Memory B cell (primary cell): Measurements from ENCODE around the gene CTNND2.

ENCODE experiments used
- ATAC-seq: fragments of 150-1000 bp; cut with Tn5 transposase; 2 replicates; pipeline ENCODE4 v1.10.0; 2021; ENCODE audit warnings: low read depth, mild to moderate bottlenecking, moderate library complexity
- DNase-seq, 2 donors: peaks; one replicate each; pipeline ENCODE4 v3.0.0; 2022; ENCODE audit warnings: low spot score in 2 of 2
- H3K27ac Mint-ChIP-seq: one replicate; pipeline ENCODE4 v1.8.0; 2022; ENCODE audit warnings: mild to moderate bottlenecking, moderate library complexity, mixed read lengths
- H3K27me3 Mint-ChIP-seq: one replicate; pipeline ENCODE4 v1.8.0; 2022; ENCODE audit warnings: mixed read lengths
- H3K36me3 Mint-ChIP-seq: one replicate; pipeline ENCODE4 v1.8.0; 2022; ENCODE audit warnings: mild to moderate bottlenecking, mixed read lengths
- H3K4me1 Mint-ChIP-seq: one replicate; pipeline ENCODE4 v1.8.0; 2022; ENCODE audit warnings: mixed read lengths
- H3K4me3 Mint-ChIP-seq: one replicate; pipeline ENCODE4 v1.8.0; 2022; ENCODE audit warnings: mild to moderate bottlenecking, moderate library complexity, mixed read lengths
- H3K9me3 Mint-ChIP-seq: one replicate; pipeline ENCODE4 v1.8.0; 2022; ENCODE audit warnings: mixed read lengths

Gene CTNND2

GRCh38 chr5:11904265-11904906, at the start of gene CTNND2:
Gene CTNND2 (minus strand): TSS chr5:11904446. CDS start chr5:11903853, 593 bp downstream.
- Mint-ChIP-seq H3K4me1 (peaks cover 5% of the 10 kb centered on the region), H3K27me3 (peaks cover 18% of the 10 kb centered on the region), H3K9me3 (no peaks in the 10 kb centered on the region), H3K36me3 (no peaks in the 10 kb centered on the region), H3K4me3 (peak within 1 kb of the TSS; percentile 44), H3K27ac (peak within 1 kb of the TSS; percentile 24)
- DNase-seq = no peak
- ATAC-seq = no peak

- peaks cover 3% of the 10 kb centered on the region for H3K9me3 Mint-ChIP-seq
Observed at GRCh38 chr5:11946317-11946716, 42.1 kb upstream of the CTNND2 start.

GRCh38 chr5:11941566-11941965, 37.3 kb upstream of the CTNND2 start:
- H3K27me3 Mint-ChIP-seq = no peaks in the 10 kb centered on the region
- H3K4me3 Mint-ChIP-seq = no peak overlapping the region
- H3K27ac Mint-ChIP-seq = no peak overlapping the region
- H3K9me3 Mint-ChIP-seq = peaks cover 1% of the 10 kb centered on the region
- no peaks in the 10 kb centered on the region for H3K4me1 Mint-ChIP-seq
- H3K36me3 Mint-ChIP-seq = no peaks in the 10 kb centered on the region
- DNase-seq (no peak), ATAC-seq (no peak)

More at GRCh38 chr5:11946317-11946716, 42.1 kb upstream of the CTNND2 start:
- no peaks in the 10 kb centered on the region for H3K36me3 Mint-ChIP-seq
- no peaks in the 10 kb centered on the region for H3K27me3 Mint-ChIP-seq
- H3K27ac Mint-ChIP-seq = no peak overlapping the region
- H3K4me1 Mint-ChIP-seq = no peaks in the 10 kb centered on the region
- ATAC-seq = no peak
- DNase-seq = no peak
- H3K4me3 Mint-ChIP-seq = no peak overlapping the region

- no peak for DNase-seq
- H3K9me3 Mint-ChIP-seq = peaks cover 5% of the 10 kb centered on the region
- H3K27ac Mint-ChIP-seq = no peak overlapping the region
Observed at GRCh38 chr5:11931638-11932037, 27.4 kb upstream of the CTNND2 start.

GRCh38 chr5:11928909-11929308, 24.7 kb upstream of the CTNND2 start:
- Mint-ChIP-seq H3K4me1 (no peaks in the 10 kb centered on the region), H3K36me3 (no peaks in the 10 kb centered on the region), H3K9me3 (peaks cover 6% of the 10 kb centered on the region), H3K27me3 (no peaks in the 10 kb centered on the region), H3K4me3 (no peak overlapping the region), H3K27ac (no peak overlapping the region)
- DNase-seq (no peak), ATAC-seq (no peak)

More at GRCh38 chr5:11931638-11932037, 27.4 kb upstream of the CTNND2 start:
- no peaks in the 10 kb centered on the region for H3K36me3 Mint-ChIP-seq
- no peaks in the 10 kb centered on the region for H3K27me3 Mint-ChIP-seq
- no peak overlapping the region for H3K4me3 Mint-ChIP-seq
- no peak for ATAC-seq
- no peaks in the 10 kb centered on the region for H3K4me1 Mint-ChIP-seq

GRCh38 chr5:11925701-11926100, 21.5 kb upstream of the CTNND2 start:
- no peaks in the 10 kb centered on the region for H3K27me3 Mint-ChIP-seq
- peaks cover 3% of the 10 kb centered on the region for H3K9me3 Mint-ChIP-seq
- DNase-seq (no peak), ATAC-seq (no peak)
- H3K36me3 Mint-ChIP-seq = no peaks in the 10 kb centered on the region
- no peak overlapping the region for H3K27ac Mint-ChIP-seq
- no peaks in the 10 kb centered on the region for H3K4me1 Mint-ChIP-seq
- H3K4me3 Mint-ChIP-seq = no peak overlapping the region

GRCh38 chr5:11922394-11922793, 18.1 kb upstream of the CTNND2 start:
- no peak for DNase-seq
- Mint-ChIP-seq H3K4me1 (no peaks in the 10 kb centered on the region), H3K27ac (no peak overlapping the region), H3K27me3 (no peaks in the 10 kb centered on the region), H3K4me3 (no peak overlapping the region), H3K9me3 (peaks cover 7% of the 10 kb centered on the region), H3K36me3 (no peaks in the 10 kb centered on the region)
- ATAC-seq = no peak

GRCh38 chr5:11918463-11919045, 14.3 kb upstream of the CTNND2 start:
- H3K27ac Mint-ChIP-seq = no peak overlapping the region
- no peaks in the 10 kb centered on the region for H3K36me3 Mint-ChIP-seq
- no peaks in the 10 kb centered on the region for H3K27me3 Mint-ChIP-seq
- peaks cover 4% of the 10 kb centered on the region for H3K9me3 Mint-ChIP-seq
- no peak overlapping the region for H3K4me3 Mint-ChIP-seq
- ATAC-seq = no peak
- no peaks in the 10 kb centered on the region for H3K4me1 Mint-ChIP-seq
- DNase-seq = no peak

- DNase-seq = no peak
- Mint-ChIP-seq H3K9me3 (peaks cover 3% of the 10 kb centered on the region), H3K4me1 (peaks cover 5% of the 10 kb centered on the region)
Observed at GRCh38 chr5:11909471-11909870, 5.2 kb upstream of the CTNND2 start.

GRCh38 chr5:11906497-11906896, 2.3 kb upstream of the CTNND2 start:
- no peak for DNase-seq
- Mint-ChIP-seq H3K9me3 (no peaks in the 10 kb centered on the region), H3K4me1 (peaks cover 5% of the 10 kb centered on the region), H3K4me3 (no peak overlapping the region), H3K27me3 (peaks cover 17% of the 10 kb centered on the region), H3K27ac (no peak overlapping the region), H3K36me3 (no peaks in the 10 kb centered on the region)
- no peak for ATAC-seq

More at GRCh38 chr5:11909471-11909870, 5.2 kb upstream of the CTNND2 start:
- no peak overlapping the region for H3K4me3 Mint-ChIP-seq
- peaks cover 6% of the 10 kb centered on the region for H3K27me3 Mint-ChIP-seq
- no peak overlapping the region for H3K27ac Mint-ChIP-seq
- no peaks in the 10 kb centered on the region for H3K36me3 Mint-ChIP-seq
- no peak for ATAC-seq

GRCh38 chr5:11905206-11905605, 960 bp upstream of the CTNND2 start:
- peaks cover 5% of the 10 kb centered on the region for H3K4me1 Mint-ChIP-seq

GRCh38 chr5:11903614-11904264, 507 bp downstream of the CTNND2 start:
- ATAC-seq = no peak

More at GRCh38 chr5:11905206-11905605, 960 bp upstream of the CTNND2 start:
- peaks cover 18% of the 10 kb centered on the region for H3K27me3 Mint-ChIP-seq
- ATAC-seq (no peak), DNase-seq (no peak)
- H3K4me3 Mint-ChIP-seq = peak overlapping the region; percentile 44
- no peaks in the 10 kb centered on the region for H3K36me3 Mint-ChIP-seq
- no peaks in the 10 kb centered on the region for H3K9me3 Mint-ChIP-seq
- H3K27ac Mint-ChIP-seq = peak overlapping the region; percentile 24

GRCh38 chr5:11903121-11903613, 1.1 kb downstream of the CTNND2 start:
- Mint-ChIP-seq H3K27ac (no peak overlapping the region), H3K4me1 (peaks cover 5% of the 10 kb centered on the region), H3K36me3 (no peaks in the 10 kb centered on the region), H3K27me3 (peaks cover 18% of the 10 kb centered on the region), H3K9me3 (no peaks in the 10 kb centered on the region), H3K4me3 (no peak overlapping the region)
- ATAC-seq (no peak), DNase-seq (no peak)

More at GRCh38 chr5:11903614-11904264, 507 bp downstream of the CTNND2 start:
- Mint-ChIP-seq H3K27me3 (peaks cover 18% of the 10 kb centered on the region), H3K27ac (no peak overlapping the region), H3K36me3 (no peaks in the 10 kb centered on the region), H3K4me1 (peaks cover 5% of the 10 kb centered on the region), H3K9me3 (no peaks in the 10 kb centered on the region), H3K4me3 (no peak overlapping the region)
- DNase-seq = no peak

- Mint-ChIP-seq H3K27ac (no peak overlapping the region), H3K4me3 (no peak overlapping the region), H3K27me3 (peaks cover 16% of the 10 kb centered on the region), H3K36me3 (no peaks in the 10 kb centered on the region), H3K9me3 (no peaks in the 10 kb centered on the region), H3K4me1 (peaks cover 5% of the 10 kb centered on the region)
- ATAC-seq (no peak), DNase-seq (no peak)
Observed at GRCh38 chr5:11902201-11902619, 2.0 kb downstream of the CTNND2 start.
